GM21825 (cell line): ENCODE measurements around the gene TMC8.

Experiments used
- ATAC-seq: cut with Tn5 transposase; IDR thresholded peaks from one replicate; pipeline ENCODE4 v1.9.1; 2021; ENCODE audit warnings: mild to moderate bottlenecking, moderate library complexity; ENCODE audit not compliant: unreplicated experiment

The TMC8 gene

GRCh38 chr17:78124081-78124835 lies 6.3 kb upstream of the TMC8 start:
- no peak for ATAC-seq

GRCh38 chr17:78124836-78125137 lies 5.8 kb upstream of the TMC8 start:
- no peak for ATAC-seq

- ATAC-seq, result no peak
These were observed 5.2 kb upstream of the TMC8 start for GRCh38 chr17:78125138-78125913.

GRCh38 chr17:78125976-78126894 lies 4.3 kb upstream of the TMC8 start:
- ATAC-seq, result no peak

- ATAC-seq, result no peak
These were observed 3.7 kb upstream of the TMC8 start for GRCh38 chr17:78126895-78127238.

- no peak for ATAC-seq
These were observed 3.2 kb upstream of the TMC8 start for GRCh38 chr17:78127239-78127887.

GRCh38 chr17:78127888-78128550 lies 2.6 kb upstream of the TMC8 start:
- no peak for ATAC-seq

- ATAC-seq, result no peak
These were observed 1.8 kb upstream of the TMC8 start, which contains the start of gene TMC6 for GRCh38 chr17:78128551-78129350. Gene TMC6, minus strand, starts transcription at chr17:78128755. Its CDS starts 1,923 bp downstream, at chr17:78126832.

- no peak for ATAC-seq
These were observed 1.1 kb upstream of the TMC8 start for GRCh38 chr17:78129351-78130089.

GRCh38 chr17:78130090-78130436 lies 508 bp upstream of the TMC8 start:
- ATAC-seq, result no peak

- no peak for ATAC-seq
These were observed 857 bp downstream of the TMC8 start for GRCh38 chr17:78131172-78132083.

GRCh38 chr17:78132084-78132676 lies 1.6 kb downstream of the TMC8 start:
- ATAC-seq, result no peak

GRCh38 chr17:78132767-78133178 lies 2.2 kb downstream of the TMC8 start:
- ATAC-seq, result no peak

GRCh38 chr17:78133179-78133951 lies 2.8 kb downstream of the TMC8 start:
- ATAC-seq, result no peak

- ATAC-seq, result no peak
These were observed 3.7 kb downstream of the TMC8 start for GRCh38 chr17:78133971-78134898.

- no peak for ATAC-seq
These were observed 4.4 kb downstream of the TMC8 start for GRCh38 chr17:78134899-78135385.
